Endothelial cell of umbilical vein (primary cell): Measurements from ENCODE around the gene MLF1. TPM values are rescaled to one million over a fixed set of nuclear protein-coding genes. Genes with fewer than 3 reads are reported as not detected.

Experiments used
- BruUV-seq: library from RNA; stranded (reverse); fragments of 400-500 nt; replicated peaks from 2 replicates; lab custom pipeline; 2021; lab: Mats Ljungman, UMichigan
- CTCF ChIA-PET: fragments of 300-600, 350-600 bp; sonication (Branson Sonifier 250); formaldehyde crosslinking; loops from one replicate; lab custom pipeline; 2021; ENCODE audit warnings: antibody characterized with exemption, inconsistent platforms; lab: Charles Lee
- POLR2A ChIA-PET: fragments of 300-600, 350-600 bp; sonication (Branson Sonifier 250); formaldehyde crosslinking; loops from one replicate; lab custom pipeline; 2021; ENCODE audit warnings: antibody characterized with exemption, inconsistent platforms; lab: Charles Lee
- DNase-seq: peaks from one replicate; pipeline ENCODE4 v3.0.0-alpha.2; 2011; ENCODE audit warnings: low read depth, low spot score
- FAIRE-seq: peaks from 2 replicates; lab custom pipeline; 2011; peaks lifted over from hg19 to GRCh38; lab: Jason Lieb, UNC
- H2AFZ ChIP-seq: 2 replicates; pipeline ENCODE4 v1.6.0; 2012; ENCODE audit warnings: low read depth, low read length, control low read depth, inconsistent platforms
- H3K27ac ChIP-seq: 2 replicates; pipeline ENCODE4 v1.5.1; 2011; ENCODE audit warnings: low read depth, mild to moderate bottlenecking, control low read depth, low read length, moderate library complexity; ENCODE audit not compliant: insufficient read depth
- H3K27me3 ChIP-seq, 2 experiments: 2 replicates each; pipeline versions ENCODE4 v1.6.0 to v1.6.1; 2011; ENCODE audit warnings: low read length in 2 of 2, mixed read lengths in 1 of 2; ENCODE audit not compliant: control insufficient read depth in 2 of 2, insufficient read depth in 2 of 2
- H3K36me3 ChIP-seq, 2 experiments: 2 replicates in 1 of 2; 3 replicates in 1 of 2; pipeline ENCODE4 v1.5.1; 2011; ENCODE audit warnings: low read length in 2 of 2, mild to moderate bottlenecking in 1 of 2, moderate library complexity in 1 of 2; ENCODE audit not compliant: control insufficient read depth in 2 of 2, insufficient read depth in 2 of 2; ENCODE audit errors: extremely low read depth in 1 of 2
- H3K4me1 ChIP-seq: 3 replicates; pipeline ENCODE4 v1.5.1; 2011; ENCODE audit warnings: mild to moderate bottlenecking, low read length; ENCODE audit not compliant: control insufficient read depth, insufficient read depth; ENCODE audit errors: extremely low read depth
- H3K4me2 ChIP-seq: 2 replicates; pipeline ENCODE4 v1.6.1; 2011; ENCODE audit warnings: low read length, control low read depth, mixed read lengths; ENCODE audit not compliant: insufficient read depth
- H3K4me3 ChIP-seq, 3 experiments: fragments of 200-600 bp in 1 of 3; sonication (generic), shearing (Covaris generic) in 1 of 3; replicated peaks in 1 of 3; 2 replicates each; pipeline ENCODE4 v1.5.1; 2011 to 2016; ENCODE audit warnings: control low read depth in 3 of 3, low read length in 3 of 3, mild to moderate bottlenecking in 2 of 3, inconsistent platforms in 1 of 3, low read depth in 1 of 3, moderate library complexity in 1 of 3; ENCODE audit not compliant: insufficient read depth in 1 of 3
- H3K79me2 ChIP-seq: 2 replicates; pipeline ENCODE4 v1.6.0; 2012; ENCODE audit warnings: low read length, inconsistent platforms; ENCODE audit not compliant: control insufficient read depth, insufficient read depth
- H3K9ac ChIP-seq: replicated peaks from 2 replicates; pipeline ENCODE3; 2011; ENCODE audit warnings: low read length, control low read depth; ENCODE audit not compliant: insufficient read depth; ENCODE audit errors: extremely low read depth
- H3K9me1 ChIP-seq: replicated peaks from 3 replicates; pipeline ENCODE4 v1.6.0; 2011; ENCODE audit warnings: mild to moderate bottlenecking, low read length; ENCODE audit not compliant: control insufficient read depth, insufficient read depth; ENCODE audit errors: extremely low read depth
- H3K9me3 ChIP-seq: replicated peaks from 2 replicates; pipeline ENCODE4 v1.5.1; 2012; ENCODE audit warnings: low read length, inconsistent platforms; ENCODE audit not compliant: control insufficient read depth, insufficient read depth
- H4K20me1 ChIP-seq: replicated peaks from 2 replicates; pipeline ENCODE3; 2011; ENCODE audit warnings: mild to moderate bottlenecking, low read length; ENCODE audit not compliant: control insufficient read depth, insufficient read depth; ENCODE audit errors: extremely low read depth
- EZH2 ChIP-seq: IDR thresholded peaks from 2 replicates; pipeline ENCODE4 v1.6.1; 2012; ENCODE audit warnings: borderline replicate concordance, low read depth, mild to moderate bottlenecking, moderate library complexity, low read length, inconsistent platforms; ENCODE audit not compliant: severe bottlenecking
- FOS ChIP-seq: IDR thresholded peaks from 2 replicates; pipeline ENCODE4 v1.6.1; 2011; ENCODE audit warnings: mild to moderate bottlenecking, low read length, moderate library complexity, borderline replicate concordance; ENCODE audit not compliant: insufficient read depth
- GATA2 ChIP-seq: IDR thresholded peaks from 2 replicates; pipeline ENCODE4 v1.7.0; 2011; ENCODE audit warnings: low read depth, mild to moderate bottlenecking, moderate library complexity, mixed read lengths, low read length; ENCODE audit not compliant: insufficient read length, insufficient read depth
- JUN ChIP-seq: IDR thresholded peaks from 2 replicates; pipeline ENCODE4 v1.6.1; 2011; ENCODE audit warnings: borderline replicate concordance, low read depth; ENCODE audit not compliant: insufficient read length, insufficient read depth
- MYC ChIP-seq: IDR thresholded peaks from one replicate; pipeline ENCODE4 v1.6.1; 2011; ENCODE audit warnings: mild to moderate bottlenecking, low read depth, low read length
- POLR2A ChIP-seq: IDR thresholded peaks from 2 replicates; pipeline ENCODE4 v1.6.1; 2012; ENCODE audit warnings: low read depth, mild to moderate bottlenecking, control low read depth, low read length
- POLR2AphosphoS5 ChIP-seq: IDR thresholded peaks from 2 replicates; pipeline ENCODE4 v1.6.1; 2012; ENCODE audit warnings: low read depth, mild to moderate bottlenecking, control low read depth, low read length, moderate library complexity; ENCODE audit not compliant: insufficient read depth
- dilution Hi-C: fragments of 300-500 bp; cut with MboI; formaldehyde crosslinking; loops from one replicate; pipeline ENCODE4 v1.15.0; 2019; ENCODE audit warnings: low sequenced_read_pairs; ENCODE audit not compliant: extremely low pct_ligation_motif_present
- intact Hi-C: fragments of 100-400 bp; cut with micrococcal nuclease; formaldehyde crosslinking; loops from one replicate; pipeline ENCODE4 v1.10.0; 2022
- polyA plus RNA-seq, 4 experiments: library from polyadenylated mRNA; depleted of rRNA in 3 of 4; stranded (reverse) in 3 of 4; unstranded in 1 of 4; fragments of >200 nt; gene quantifications; 2 replicates each; pipeline versions ENCODE4 v1.2.1 to v1.2.3, GENCODE V29; 2011 to 2012; ENCODE audit warnings: missing spikeins in 1 of 4
- total RNA-seq: library from RNA; stranded (reverse); gene quantifications from 2 replicates; pipeline ENCODE4 v1.2.3, GENCODE V29; 2021
- TF ChIP-seq, protein P1 (sequence below): IDR thresholded peaks from 2 replicates; pipeline ENCODE4 v1.6.1; 2011; ENCODE audit not compliant: insufficient read depth, insufficient read length
- TF ChIP-seq, protein P2 (sequence below), 2 donors: IDR thresholded peaks; 1 replicate in 1 of 2; 2 replicates in 1 of 2; pipeline ENCODE4 v1.5.1; 2011; ENCODE audit warnings: low read length in 2 of 2, mild to moderate bottlenecking in 2 of 2, moderate library complexity in 2 of 2, control low read depth in 1 of 2, inconsistent platforms in 1 of 2, low read depth in 1 of 2; ENCODE audit not compliant: insufficient read depth in 1 of 2; ENCODE audit errors: extremely low read depth in 1 of 2

The MLF1 gene
- total and polyA plus RNA-seq, 2 donors (not counting 3 experiments of a cell fraction or from before 2014, with no cell fraction given): 3.0 to 5.3 TPM

DNA sequence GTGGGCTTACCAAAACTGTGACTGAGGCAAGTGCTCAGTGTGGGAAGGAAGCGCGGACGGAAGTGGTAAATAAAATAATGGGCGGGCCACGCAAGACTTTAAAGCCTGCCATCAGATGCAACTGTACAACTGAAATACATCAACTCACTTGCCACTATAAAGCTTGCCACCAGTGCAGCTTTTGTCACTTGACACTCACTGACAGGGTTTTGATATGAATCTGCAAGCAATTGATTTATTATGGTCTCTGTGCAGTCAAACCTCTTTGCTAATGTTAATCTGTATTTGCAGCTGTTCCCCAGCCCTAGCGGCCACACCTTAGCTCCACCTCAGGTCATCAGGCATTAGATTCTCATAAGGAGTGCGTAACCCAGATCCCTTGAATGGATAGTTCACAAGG lies 71.0 kb downstream of the MLF1 start:
- DNase-seq (no peak), FAIRE-seq (no peak)
- Histone ChIP-seq H3K27me3 (no peaks in the 10 kb centered on the region), H3K9me1 (no peaks in the 10 kb centered on the region), H3K4me3 (no peak overlapping the region), H3K27ac (no peak overlapping the region), H3K79me2 (peaks cover 23% of the 10 kb centered on the region), H3K4me1 (peaks cover 8% of the 10 kb centered on the region), H3K9me3 (no peaks in the 10 kb centered on the region), H2AFZ (no peak overlapping the region), H3K9ac (no peak overlapping the region), H4K20me1 (no peaks in the 10 kb centered on the region), H3K4me2 (no peak overlapping the region), H3K36me3 (peaks cover 2 to 4% of the 10 kb centered on the region in 2 experiments)
- ChIA-PET CTCF (interaction anchor here (1.1 kb wide), 1 partner anchor 117 kb away, joined by 3 read pairs; no protein-coding TSS in a partner anchor), POLR2A (no interaction called here)
- TF ChIP-seq, protein P1, sequence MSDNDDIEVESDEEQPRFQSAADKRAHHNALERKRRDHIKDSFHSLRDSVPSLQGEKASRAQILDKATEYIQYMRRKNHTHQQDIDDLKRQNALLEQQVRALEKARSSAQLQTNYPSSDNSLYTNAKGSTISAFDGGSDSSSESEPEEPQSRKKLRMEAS: no peak
- TF ChIP-seq MYC (no peak), EZH2 (no peak), GATA2 (no peak), JUN (no peak), POLR2A (no peak), POLR2AphosphoS5 (no peak), FOS (no peak)
- TF ChIP-seq, protein P2, sequence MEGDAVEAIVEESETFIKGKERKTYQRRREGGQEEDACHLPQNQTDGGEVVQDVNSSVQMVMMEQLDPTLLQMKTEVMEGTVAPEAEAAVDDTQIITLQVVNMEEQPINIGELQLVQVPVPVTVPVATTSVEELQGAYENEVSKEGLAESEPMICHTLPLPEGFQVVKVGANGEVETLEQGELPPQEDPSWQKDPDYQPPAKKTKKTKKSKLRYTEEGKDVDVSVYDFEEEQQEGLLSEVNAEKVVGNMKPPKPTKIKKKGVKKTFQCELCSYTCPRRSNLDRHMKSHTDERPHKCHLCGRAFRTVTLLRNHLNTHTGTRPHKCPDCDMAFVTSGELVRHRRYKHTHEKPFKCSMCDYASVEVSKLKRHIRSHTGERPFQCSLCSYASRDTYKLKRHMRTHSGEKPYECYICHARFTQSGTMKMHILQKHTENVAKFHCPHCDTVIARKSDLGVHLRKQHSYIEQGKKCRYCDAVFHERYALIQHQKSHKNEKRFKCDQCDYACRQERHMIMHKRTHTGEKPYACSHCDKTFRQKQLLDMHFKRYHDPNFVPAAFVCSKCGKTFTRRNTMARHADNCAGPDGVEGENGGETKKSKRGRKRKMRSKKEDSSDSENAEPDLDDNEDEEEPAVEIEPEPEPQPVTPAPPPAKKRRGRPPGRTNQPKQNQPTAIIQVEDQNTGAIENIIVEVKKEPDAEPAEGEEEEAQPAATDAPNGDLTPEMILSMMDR (IDR thresholded peaks at IDR 0.05; ENCODE audit: extremely low read depth in 1 of 2, insufficient read depth in 1 of 2, low read depth in 1 of 2, low read length in 2 of 2): no peak
- no TSS peak for BruUV-seq
- dilution Hi-C loops: no loop called here
- intact Hi-C loops: loop anchor here (5.0 to 10.0 kb wide), 2 partner anchors 105 to 537 kb away; partner anchors contain the start of gene SHOX2
